Dermis blood vessel endothelial cell (primary cell): ENCODE results near the gene MCEE. TPM values are rescaled to one million over a fixed set of nuclear protein-coding genes. Genes with fewer than 3 reads are reported as not detected.

Experiments used
- DNase-seq: peaks from one replicate; pipeline ENCODE4 v3.0.0; 2010
- total RNA-seq: library from RNA; depleted of rRNA; stranded (reverse); fragments of >200 nt; gene quantifications from 2 replicates; pipeline ENCODE4 v1.2.3, GENCODE V29; 2014

MCEE gene
- total RNA-seq, 1 donor from 2014 or later, result 14.0 TPM

- no peak for DNase-seq
Observed at GRCh38 chr2:71074893-71075395, 55.1 kb downstream of the MCEE start.

GRCh38 chr2:71073475-71073874 is 56.6 kb downstream of the MCEE start:
- DNase-seq, result no peak

DNA sequence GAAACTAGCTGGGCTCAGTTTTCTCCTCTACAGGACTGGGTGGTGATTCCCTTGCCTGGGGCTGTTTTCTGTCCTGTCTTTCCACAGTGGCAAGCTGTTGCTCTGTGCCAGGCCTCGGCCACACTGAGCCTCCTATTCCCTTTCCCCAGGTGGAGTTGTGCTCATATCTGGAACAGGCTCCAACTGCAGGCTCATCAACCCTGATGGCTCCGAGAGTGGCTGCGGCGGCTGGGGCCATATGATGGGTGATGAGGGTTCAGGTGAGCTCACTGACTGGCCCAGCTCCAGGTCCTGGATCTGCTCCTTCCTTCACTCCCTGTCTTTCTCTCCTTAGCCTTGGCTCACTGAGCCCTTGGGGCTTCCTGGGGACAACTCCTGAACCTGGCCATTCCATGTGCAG is 57.5 kb downstream of the MCEE start:
- DNase-seq, result no peak

GRCh38 chr2:71071681-71072398 is 58.2 kb downstream of the MCEE start:
- DNase-seq, result peak; percentile 66

DNA sequence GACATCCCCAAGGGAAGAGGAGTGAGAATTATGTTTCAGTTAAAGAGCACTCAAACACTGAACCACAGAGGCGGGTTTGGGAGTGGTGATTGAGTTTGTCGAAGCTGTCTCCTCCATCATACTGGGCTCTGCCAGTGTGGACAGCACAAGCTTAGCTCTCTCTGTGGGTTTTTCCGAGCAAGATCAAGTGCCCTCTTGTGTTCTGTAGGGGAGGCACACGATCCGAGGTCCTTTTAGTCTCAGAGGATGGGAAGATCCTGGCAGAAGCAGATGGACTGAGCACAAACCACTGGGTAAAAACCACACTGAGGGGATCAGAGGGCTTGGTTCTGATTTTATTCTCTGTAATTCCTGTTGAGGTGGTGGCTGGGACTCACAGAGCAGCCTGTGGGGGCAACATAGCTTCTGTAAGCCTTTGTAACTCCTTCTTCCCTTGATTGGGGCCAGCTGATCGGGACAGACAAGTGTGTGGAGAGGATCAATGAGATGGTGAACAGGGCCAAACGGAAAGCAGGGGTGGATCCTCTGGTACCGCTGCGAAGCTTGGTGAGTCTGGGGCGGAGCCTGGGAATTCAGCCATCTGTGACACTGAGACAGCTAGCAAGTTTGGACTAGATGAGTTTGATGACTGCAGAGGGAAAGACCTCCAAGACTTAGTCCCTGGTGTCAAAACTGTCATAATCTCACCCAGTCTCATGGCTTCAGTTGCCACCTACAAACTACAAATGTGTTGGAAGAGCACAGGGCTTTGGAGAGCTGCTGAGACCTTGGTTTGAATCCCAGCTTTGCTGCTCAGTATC is 59.5 kb downstream of the MCEE start:
- peak; percentile 62 for DNase-seq

DNA sequence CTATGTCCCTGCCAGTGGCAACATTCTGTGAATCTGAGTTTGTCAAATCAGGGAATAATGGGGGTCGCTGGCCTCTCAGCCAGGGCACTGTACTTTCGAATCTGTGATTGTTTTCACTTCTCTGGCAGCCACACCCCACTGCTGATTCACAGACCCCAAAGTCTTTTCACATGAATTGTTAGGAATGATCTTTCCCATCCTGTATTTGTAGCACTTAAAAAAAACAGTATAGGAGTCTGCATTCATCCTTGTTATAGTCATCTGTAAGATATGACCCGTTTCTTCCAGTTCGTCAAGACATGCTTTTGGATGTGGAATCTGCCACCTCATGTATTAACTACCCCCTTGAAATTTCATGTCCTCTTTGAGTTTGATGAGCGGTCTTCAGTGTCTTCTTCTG is 60.7 kb downstream of the MCEE start:
- peak; percentile 29 for DNase-seq

DNA sequence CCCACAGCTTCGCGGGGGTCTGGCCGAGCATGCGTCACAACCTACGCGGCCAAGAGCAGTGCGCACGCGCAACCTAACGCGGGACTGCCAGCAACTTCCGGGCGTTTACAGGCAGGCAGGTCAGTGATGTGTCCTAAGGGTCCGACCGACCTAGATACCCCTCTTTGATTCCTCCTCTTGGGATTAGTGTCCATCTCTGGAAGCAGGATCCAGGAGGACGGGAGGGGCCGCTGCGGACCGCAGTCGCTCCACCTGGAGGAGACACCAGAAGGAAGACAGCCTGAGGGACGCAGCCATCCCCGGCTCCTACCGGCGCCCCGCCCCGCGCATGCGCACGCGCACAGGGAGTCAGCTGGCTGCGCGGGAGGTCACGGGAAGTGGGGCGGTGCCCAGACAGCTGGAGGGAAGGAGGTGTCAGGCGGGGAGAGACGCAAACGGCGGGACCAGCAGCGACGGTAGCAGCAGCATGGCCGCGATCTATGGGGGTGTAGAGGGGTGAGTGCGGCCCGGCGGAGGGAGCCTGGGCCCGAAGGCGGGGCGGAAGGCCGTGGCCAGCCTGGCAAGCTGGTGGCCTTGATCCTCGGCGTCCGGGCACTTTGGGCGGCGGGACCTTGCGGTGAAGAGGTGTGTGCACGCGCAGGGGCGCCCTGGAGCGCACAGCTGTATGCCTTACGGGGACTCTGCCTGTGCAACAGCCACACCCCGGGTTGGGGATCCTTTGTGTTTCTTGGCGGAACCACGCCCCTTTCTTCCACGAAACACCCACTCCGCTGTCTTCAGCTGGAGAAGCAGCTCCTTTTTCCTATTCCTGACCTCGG is 61.6 kb downstream of the MCEE start, which contains the start of gene NAGK:
NAGK (plus strand) TSS at position 431 of the 818 bp plus-strand sequence; CDS start at position 467, 36 bp downstream.
- DNase-seq, result peak; percentile 96

DNA sequence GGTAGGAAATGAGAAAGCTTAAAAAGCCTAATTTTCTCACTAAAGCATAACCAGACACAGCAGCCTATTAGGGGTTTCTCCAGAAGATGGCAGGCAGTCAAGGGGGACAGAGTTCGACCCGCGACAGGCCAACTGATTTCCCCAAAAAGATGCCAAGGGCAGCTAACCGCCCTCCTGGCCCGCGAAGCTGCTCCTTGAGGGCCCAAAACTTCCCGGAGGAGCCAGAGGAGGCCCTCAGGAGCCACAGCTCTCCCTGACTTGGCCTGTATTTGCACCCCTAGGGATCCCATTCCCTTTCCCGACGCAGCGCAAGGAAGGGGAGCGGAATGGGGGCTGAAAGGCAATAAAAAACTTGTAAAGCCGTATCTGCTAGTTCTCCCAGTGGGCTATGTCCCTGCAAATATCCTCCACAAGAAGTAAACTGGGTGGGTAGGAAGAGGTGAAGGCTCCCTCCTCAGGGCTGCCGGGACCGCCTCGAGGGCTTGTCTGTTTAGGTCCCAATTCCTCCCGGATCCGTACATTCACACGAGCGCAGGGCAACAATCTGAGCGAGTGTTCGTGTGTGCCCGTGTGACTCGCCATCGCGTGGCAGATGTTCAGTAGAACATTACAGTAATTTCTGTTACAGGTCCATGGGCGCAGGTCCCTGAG is 62.3 kb downstream of the MCEE start:
- DNase-seq, result no peak

- DNase-seq, result no peak
Observed at GRCh38 chr2:71066856-71067255, 63.2 kb downstream of the MCEE start.

GRCh38 chr2:71064754-71065621 is 65.0 kb downstream of the MCEE start:
- DNase-seq, result no peak

DNA sequence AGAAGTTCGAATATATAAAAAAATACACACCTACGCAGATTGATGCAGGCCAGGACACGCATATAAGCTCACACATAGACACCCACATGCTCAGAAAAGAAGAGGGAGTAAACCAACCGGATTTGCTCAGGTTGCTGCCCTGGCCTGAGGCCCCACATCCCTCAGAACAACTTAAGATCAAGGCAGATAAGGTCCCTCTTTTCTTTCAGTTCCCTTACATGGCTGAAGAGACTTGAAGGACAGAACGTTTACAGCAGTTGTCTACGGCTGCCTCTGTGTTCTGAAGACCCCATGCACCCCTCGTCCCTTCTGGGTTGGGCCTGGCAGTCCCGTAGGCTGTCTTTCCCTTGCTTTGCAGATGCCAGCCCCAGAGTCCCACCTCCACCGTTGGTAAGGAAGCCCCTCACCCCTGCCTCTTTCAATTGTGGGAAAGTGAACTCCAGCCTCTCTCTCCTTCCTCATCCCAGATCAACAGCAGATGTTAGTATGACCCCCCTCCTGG is 65.9 kb downstream of the MCEE start:
- no peak for DNase-seq

DNA sequence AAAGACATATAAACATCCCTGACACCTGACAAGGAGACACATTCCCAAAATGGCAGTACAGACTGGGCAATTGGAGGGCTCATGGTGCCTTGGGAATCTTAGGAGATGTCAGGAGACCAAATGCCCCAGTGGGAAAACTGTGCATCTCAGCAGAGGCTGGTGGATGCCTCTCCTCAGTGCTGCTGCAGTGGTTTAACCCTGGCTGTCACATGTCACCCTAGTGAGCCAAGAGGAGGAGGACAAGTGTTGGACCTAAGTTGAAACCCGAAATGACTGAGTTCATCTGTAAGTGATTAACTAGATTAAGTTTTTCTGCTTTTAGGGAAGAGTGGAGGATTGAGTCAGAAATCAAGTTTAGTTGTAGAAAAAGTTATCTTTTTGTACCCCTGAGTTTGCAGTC is 66.8 kb downstream of the MCEE start:
- no peak for DNase-seq

- no peak for DNase-seq
Observed at GRCh38 chr2:71060871-71061270, 69.2 kb downstream of the MCEE start.

GRCh38 chr2:71060211-71060610 is 69.8 kb downstream of the MCEE start:
- DNase-seq, result no peak

Other genes with a start within 250 kb of the MCEE start
- gene VAX2, start 229.7 kb downstream of the MCEE start, total RNA-seq, result 0.17 TPM in 1 of 2 replicates, not detected in the other
- gene ATP6V1B1, start 194.3 kb downstream of the MCEE start, total RNA-seq, result not detected in 2 replicates
- 0.51 and 0.74 TPM in 2 replicates for gene ANKRD53, start 151.6 kb downstream of the MCEE start, total RNA-seq
- 38.8 and 64.5 TPM in 2 replicates for gene TEX261, start 135.4 kb downstream of the MCEE start, total RNA-seq
- gene NAGK, start 61.6 kb downstream of the MCEE start, total RNA-seq, result 46.5 and 61.1 TPM in 2 replicates
- 17.4 and 18.9 TPM in 2 replicates for gene MPHOSPH10, start 405 bp upstream of the MCEE start, total RNA-seq
- gene PAIP2B, start 96.9 kb upstream of the MCEE start, total RNA-seq, result 1.5 and 1.9 TPM in 2 replicates
- 128 and 163 TPM in 2 replicates for gene ZNF638, start 201.6 kb upstream of the MCEE start, total RNA-seq